Mucosa of descending colon (tissue), 3 donors: ENCODE results near the gene NPAS2. TPM values are rescaled to one million over a fixed set of nuclear protein-coding genes. Genes with fewer than 3 reads are reported as not detected.
A peak's percentile ranks its signal among the peaks of the same experiment; 100 is the strongest.

Experiments used
- ATAC-seq: fragments of 200-7000 bp; cut with Tn5 transposase; one replicate; pipeline ENCODE4 v1.9.1; 2020; ENCODE audit warnings: mild to moderate bottlenecking, moderate library complexity
- DNase-seq, 3 donors: peaks; one replicate each; pipeline ENCODE4 v3.0.0-alpha.2; 2020
- H3K36me3 ChIP-seq: fragments of 200-600 bp; one replicate; pipeline ENCODE4 v1.8.0; 2021; ENCODE audit warnings: low read depth, mild to moderate bottlenecking
- H3K4me1 ChIP-seq: fragments of 200-600 bp; one replicate; pipeline ENCODE4 v1.8.0; 2021; ENCODE audit warnings: low read depth, mild to moderate bottlenecking
- H3K4me3 ChIP-seq: fragments of 200-600 bp; one replicate; pipeline ENCODE4 v1.8.0; 2021; ENCODE audit warnings: mild to moderate bottlenecking
- H3K9me3 ChIP-seq: fragments of 200-600 bp; one replicate; pipeline ENCODE4 v1.8.0; 2021; ENCODE audit warnings: mild to moderate bottlenecking
- intact Hi-C, 2 donors: fragments of 100-400 bp; cut with DNase I in 1 of 2; cut with micrococcal nuclease in 1 of 2; formaldehyde crosslinking; loops; one replicate each; pipeline versions ENCODE4 v1.11.0 to v1.11.1; 2022; cut with DNase I, micrococcal nuclease
- total RNA-seq, 3 donors: library from RNA; stranded (reverse); fragmentation: NEBNext Ultra II Directional in 2 of 3; extraction: Animal tissue kit (Norgen Biotek cat#: 25700) in 2 of 3; gene quantifications; one replicate each; pipeline versions ENCODE4 v1.2.1 to v1.2.4, GENCODE V29; 2021 to 2023
- TF ChIP-seq, protein P1 (sequence below): fragments of 200-600 bp; IDR thresholded peaks from one replicate; pipeline ENCODE4 v1.8.0; 2022; ENCODE audit warnings: antibody characterized with exemption, mild to moderate bottlenecking
- donor health status: DM: no; HTN: no; CAD: no; lungs with moderate emphysema.
- donor health status: DM: no; HTN: no; CAD: no.
- donor health status: DM: no; HTN: yes; CAD: no.

Gene NPAS2
- total RNA-seq, 3 donors from 2014 or later, result 42.5 to 53.1 (median 46.5) TPM

DNA sequence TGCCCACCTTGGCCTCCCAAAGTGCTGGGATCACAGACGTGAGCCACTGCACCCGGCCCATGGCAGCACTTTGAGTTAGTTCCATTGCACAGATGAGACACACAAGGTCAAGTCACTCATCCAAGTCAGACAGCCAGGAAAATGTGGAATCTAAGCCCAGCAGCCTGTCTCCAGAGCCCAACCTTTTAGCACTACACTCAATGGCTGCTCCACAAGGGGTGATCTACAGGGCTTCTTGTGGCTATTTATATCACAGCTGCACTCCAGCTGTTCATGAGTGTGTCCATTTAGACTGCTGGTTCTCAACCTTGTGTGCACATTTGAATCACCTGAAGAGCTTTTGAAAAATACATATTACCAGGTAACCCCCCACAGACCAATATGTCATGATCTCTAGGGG is 109.2 kb downstream of the NPAS2 start:
- Histone ChIP-seq H3K4me3 (no peak overlapping the region), H3K9me3 (no peaks in the 10 kb centered on the region), H3K36me3 (no peaks in the 10 kb centered on the region), H3K4me1 (no peaks in the 10 kb centered on the region)
- intact Hi-C loops, result no loop called here
- DNase-seq (no peak), ATAC-seq (no peak)
- TF ChIP-seq, protein P1, sequence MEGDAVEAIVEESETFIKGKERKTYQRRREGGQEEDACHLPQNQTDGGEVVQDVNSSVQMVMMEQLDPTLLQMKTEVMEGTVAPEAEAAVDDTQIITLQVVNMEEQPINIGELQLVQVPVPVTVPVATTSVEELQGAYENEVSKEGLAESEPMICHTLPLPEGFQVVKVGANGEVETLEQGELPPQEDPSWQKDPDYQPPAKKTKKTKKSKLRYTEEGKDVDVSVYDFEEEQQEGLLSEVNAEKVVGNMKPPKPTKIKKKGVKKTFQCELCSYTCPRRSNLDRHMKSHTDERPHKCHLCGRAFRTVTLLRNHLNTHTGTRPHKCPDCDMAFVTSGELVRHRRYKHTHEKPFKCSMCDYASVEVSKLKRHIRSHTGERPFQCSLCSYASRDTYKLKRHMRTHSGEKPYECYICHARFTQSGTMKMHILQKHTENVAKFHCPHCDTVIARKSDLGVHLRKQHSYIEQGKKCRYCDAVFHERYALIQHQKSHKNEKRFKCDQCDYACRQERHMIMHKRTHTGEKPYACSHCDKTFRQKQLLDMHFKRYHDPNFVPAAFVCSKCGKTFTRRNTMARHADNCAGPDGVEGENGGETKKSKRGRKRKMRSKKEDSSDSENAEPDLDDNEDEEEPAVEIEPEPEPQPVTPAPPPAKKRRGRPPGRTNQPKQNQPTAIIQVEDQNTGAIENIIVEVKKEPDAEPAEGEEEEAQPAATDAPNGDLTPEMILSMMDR, result no peak

DNA sequence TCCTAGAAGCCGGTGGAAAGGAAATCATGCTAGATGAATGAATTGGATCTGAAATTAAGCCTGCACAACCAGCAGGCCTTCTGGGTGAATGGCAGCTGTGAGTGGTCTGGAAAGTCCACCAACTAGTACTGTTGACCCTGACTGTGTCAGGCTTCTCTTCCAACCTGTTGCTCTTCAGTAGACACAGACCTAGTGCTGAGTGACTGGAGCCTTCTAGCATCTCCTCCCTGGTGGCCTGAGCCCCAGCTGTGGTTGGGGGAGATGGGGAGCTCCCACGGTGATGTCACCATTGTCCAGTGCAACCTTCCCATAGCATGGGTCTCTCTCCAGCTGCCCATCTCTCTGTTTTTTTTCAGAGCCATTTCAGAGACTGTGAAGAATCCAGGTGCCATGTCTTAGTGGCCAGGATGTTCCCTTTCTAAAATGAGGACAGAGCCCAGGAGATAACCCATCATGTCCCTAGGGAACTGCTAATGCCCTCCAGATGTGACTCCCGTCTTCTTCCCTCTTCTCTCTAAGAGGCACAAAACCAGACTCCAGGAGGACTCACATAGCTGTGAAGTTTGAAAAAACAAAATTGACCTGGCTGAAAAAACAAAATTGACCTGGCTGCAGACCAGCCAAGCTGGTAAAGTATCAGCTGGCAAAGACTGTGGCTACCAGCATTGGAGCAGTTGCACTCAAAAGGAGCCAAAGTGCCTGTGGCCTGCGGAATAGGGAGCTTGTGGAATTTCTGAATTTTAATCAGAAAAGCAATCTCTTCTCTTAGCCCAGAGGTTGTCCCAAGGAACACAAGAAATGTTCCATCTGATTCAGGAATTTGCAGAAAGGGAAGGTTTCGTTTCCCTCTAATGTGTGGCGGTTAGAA is 114.8 kb downstream of the NPAS2 start:
- ATAC-seq (no peak), DNase-seq (no peak)
- TF ChIP-seq, protein P1, result no peak
- Histone ChIP-seq H3K4me3 (no peak overlapping the region), H3K4me1 (no peaks in the 10 kb centered on the region), H3K36me3 (no peaks in the 10 kb centered on the region), H3K9me3 (no peaks in the 10 kb centered on the region)
- intact Hi-C loops, result no loop called here

DNA sequence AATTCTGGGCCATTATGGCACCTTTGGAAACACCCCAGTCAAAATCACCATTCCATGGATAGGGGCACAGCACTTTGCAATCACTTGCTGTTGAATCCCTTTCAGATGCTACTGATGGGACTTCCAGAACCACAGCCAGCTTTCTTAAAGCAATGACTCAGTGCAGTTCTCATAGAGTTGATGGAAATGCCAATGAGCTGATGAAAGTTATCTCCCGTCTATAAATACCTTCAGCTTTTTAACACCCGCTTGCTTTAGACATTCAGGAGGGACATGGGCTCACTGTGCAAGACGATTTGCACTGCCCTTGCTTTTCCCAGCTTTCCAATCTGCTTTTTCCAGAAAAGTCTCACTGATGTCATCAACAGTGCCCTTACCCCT is 115.4 kb downstream of the NPAS2 start:
- no peak overlapping the region for H3K4me3 ChIP-seq
- TF ChIP-seq, protein P1, result no peak
- no peaks in the 10 kb centered on the region for H3K36me3 ChIP-seq
- no peaks in the 10 kb centered on the region for H3K4me1 ChIP-seq
- no peaks in the 10 kb centered on the region for H3K9me3 ChIP-seq
- no peak for DNase-seq
- intact Hi-C loops, result no loop called here
- ATAC-seq, result no peak

DNA sequence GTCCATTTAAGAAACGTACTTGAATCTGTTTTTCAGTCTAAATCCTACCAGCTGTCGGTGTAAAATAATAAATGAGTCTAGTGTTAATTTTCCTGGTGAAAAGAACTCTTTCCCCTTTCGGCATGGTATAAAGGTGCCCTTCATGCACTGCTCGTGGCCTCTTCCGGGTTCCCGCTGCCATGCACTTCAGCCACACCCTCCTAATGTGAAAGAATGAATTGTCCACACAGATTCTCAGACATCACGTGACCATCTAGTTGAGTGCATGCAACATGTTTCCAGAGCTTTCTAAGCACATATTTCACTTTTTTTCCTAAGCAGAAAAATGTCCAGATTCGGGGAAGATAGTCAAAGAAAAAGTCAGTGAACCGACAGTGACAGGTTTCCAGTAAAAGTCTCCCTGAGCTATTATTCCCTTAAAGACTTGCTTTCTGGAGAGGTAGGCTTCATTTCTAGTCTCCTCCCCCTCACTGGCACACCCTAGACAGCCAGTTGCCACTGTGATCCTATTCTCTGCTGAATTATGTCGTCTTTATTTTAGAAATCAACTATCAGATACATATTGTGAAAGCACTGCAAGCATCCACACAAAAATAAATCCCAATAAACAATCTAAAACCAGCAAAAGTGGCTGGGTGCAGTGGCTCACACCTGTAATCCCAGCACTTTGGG is 116.3 kb downstream of the NPAS2 start:
- Histone ChIP-seq H3K4me1 (peaks cover under 1% of the 10 kb centered on the region), H3K9me3 (no peaks in the 10 kb centered on the region), H3K4me3 (no peak overlapping the region), H3K36me3 (no peaks in the 10 kb centered on the region)
- DNase-seq (peak in 2 of 3 donors; percentile 26 to 43), ATAC-seq (peak; percentile 84)
- intact Hi-C loops, result no loop called here
- TF ChIP-seq, protein P1, result no peak

DNA sequence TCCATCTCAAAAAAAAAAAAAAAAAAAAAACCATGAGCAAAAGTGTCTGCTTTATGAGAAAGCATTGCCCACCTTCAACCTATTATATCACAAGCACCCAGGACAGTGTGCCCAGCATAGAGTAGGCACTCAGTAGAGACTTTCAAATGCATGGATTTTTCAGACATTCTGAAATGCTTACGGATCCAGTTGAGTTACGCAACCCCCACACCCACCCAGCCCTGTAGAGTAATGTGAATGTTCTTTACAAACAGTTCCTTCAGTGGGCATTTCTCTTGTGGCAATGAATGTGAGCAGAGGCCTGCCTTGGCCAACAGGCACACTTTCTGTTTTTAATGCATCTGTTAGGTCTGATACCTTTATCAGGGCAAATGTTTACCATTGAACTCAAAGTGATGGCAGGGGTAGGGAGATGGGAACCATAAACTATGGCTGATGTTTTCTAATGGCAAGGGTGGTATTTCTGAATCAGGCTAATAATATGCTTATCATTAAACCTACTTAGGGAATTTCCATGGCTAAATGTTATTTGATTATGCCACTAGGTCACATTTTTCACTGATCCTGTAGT is 117.1 kb downstream of the NPAS2 start:
- intact Hi-C loops, result no loop called here
- no peaks in the 10 kb centered on the region for H3K36me3 ChIP-seq
- peaks cover 3% of the 10 kb centered on the region for H3K4me1 ChIP-seq
- no peak for DNase-seq
- TF ChIP-seq, protein P1, result no peak
- no peaks in the 10 kb centered on the region for H3K9me3 ChIP-seq
- no peak overlapping the region for H3K4me3 ChIP-seq
- ATAC-seq, result no peak
